K562 treated with DMSO at 1 percent for 48 hours (cell line): ENCODE measurements around the gene OR8B4. TPM values are rescaled to one million over a fixed set of nuclear protein-coding genes. Genes with fewer than 3 reads are reported as not detected.

Experiments
- total RNA-seq: library from RNA; unstranded; fragments of 300-600 nt; gene quantifications from 2 replicates; pipeline ENCODE4 v1.2.3, GENCODE V29; 2022; ENCODE audit warnings: low replicate concordance; ENCODE audit errors: extremely low read depth

OR8B4 gene
- total RNA-seq = not detected in 2 replicates

DNA sequence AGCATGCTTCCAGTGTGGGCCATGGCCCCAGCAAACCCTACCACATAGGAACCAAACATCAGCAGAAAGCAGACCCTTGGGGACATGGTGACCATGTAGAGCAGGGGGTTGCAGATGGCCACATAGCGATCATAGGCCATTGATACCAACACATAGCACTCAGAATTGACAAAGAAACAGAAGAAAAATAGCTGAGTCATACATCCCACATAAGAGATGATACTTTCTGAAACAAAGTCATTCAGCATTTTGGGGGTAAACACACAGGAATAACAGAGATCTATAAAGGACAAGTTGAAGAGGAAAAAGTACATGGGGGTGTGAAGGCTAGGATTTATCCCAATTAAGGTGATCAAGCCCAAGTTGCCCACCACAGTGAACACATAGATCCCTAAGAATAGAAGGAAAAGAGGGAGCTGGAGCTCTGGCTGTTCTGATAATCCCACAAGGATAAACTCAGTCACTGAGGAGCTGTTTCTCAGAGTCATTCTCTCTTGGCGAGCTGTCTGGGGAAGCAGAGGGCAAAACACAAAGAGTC is at the start of gene OR8B4:
OR8B4 (minus strand) TSS at position 488 of the 538 bp plus-strand sequence; CDS start at position 488, 0 bp downstream.

GRCh38 chr11:124445646-124446150 is 21.0 kb upstream of the OR8B4 start, which contains the start of gene OR8B8:
TSS of gene OR8B8 (minus strand) at chr11:124445696. CDS start at chr11:124441085, 4,611 bp downstream.

GRCh38 chr11:124398924-124399323 is 25.7 kb downstream of the OR8B4 start, which contains the start of gene OR8B3:
TSS of gene OR8B3 (minus strand) at chr11:124399024. CDS start at chr11:124397351, 1,673 bp downstream.

GRCh38 chr11:124384399-124384798 is 40.3 kb downstream of the OR8B4 start, which contains the start of gene OR8B2:
TSS of gene OR8B2 (minus strand) at chr11:124384499. CDS start at chr11:124383343, 1,156 bp downstream.

Other genes with a start within 250 kb of the OR8B4 start
- gene OR10D3, start 241.5 kb downstream of the OR8B4 start, total RNA-seq = not detected in 2 replicates
- not detected in 2 replicates for gene OR8G1, start 183.8 kb downstream of the OR8B4 start, total RNA-seq
- not detected in 2 replicates for gene OR8G5, start 168.5 kb downstream of the OR8B4 start, total RNA-seq
- gene OR8D1, start 110.9 kb downstream of the OR8B4 start, total RNA-seq = not detected in 2 replicates
- not detected in 2 replicates for gene OR8D2, start 104.7 kb downstream of the OR8B4 start, total RNA-seq
- not detected in 2 replicates for gene OR8B2, start 40.4 kb downstream of the OR8B4 start, total RNA-seq
- not detected in 2 replicates for gene OR8B3, start 25.8 kb downstream of the OR8B4 start, total RNA-seq
- not detected in 2 replicates for gene OR8B8, start 20.8 kb upstream of the OR8B4 start, total RNA-seq
- gene OR8B12, start 118.8 kb upstream of the OR8B4 start, total RNA-seq = not detected in 2 replicates
- not detected in 2 replicates for gene OR8A1, start 145.1 kb upstream of the OR8B4 start, total RNA-seq
- not detected in 2 replicates for gene PANX3, start 186.6 kb upstream of the OR8B4 start, total RNA-seq
- gene TBRG1, start 198.0 kb upstream of the OR8B4 start, total RNA-seq = not detected in 2 replicates
- 203 TPM in 1 of 2 replicates, not detected in the other for gene SIAE, start 248.9 kb upstream of the OR8B4 start, total RNA-seq
- gene SPA17, start 249.0 kb upstream of the OR8B4 start, total RNA-seq = not detected in 2 replicates